Large intestine (tissue), 1 donor: ENCODE measurements around the gene SH3TC1. TPM values are rescaled to one million over a fixed set of nuclear protein-coding genes. Genes with fewer than 3 reads are reported as not detected.

ENCODE experiments used
- polyA plus RNA-seq: library from polyadenylated mRNA; unstranded; fragments of 120-200 nt; gene quantifications from one replicate; pipeline ENCODE4 v1.2.1, GENCODE V29; 2013

SH3TC1 gene
- polyA plus RNA-seq, 1 donor: 21.1 TPM

Other genes starting within 250 kb of the SH3TC1 start
- 5.9 TPM for gene ABLIM2, start 40.5 kb upstream of the SH3TC1 start, polyA plus RNA-seq
- 15.5 TPM for gene HTRA3, start 70.5 kb downstream of the SH3TC1 start, polyA plus RNA-seq
- 19.7 TPM for gene ACOX3, start 241.4 kb downstream of the SH3TC1 start, polyA plus RNA-seq
- 13.1 TPM for gene TRMT44, start 241.5 kb downstream of the SH3TC1 start, polyA plus RNA-seq